ENCODE measurements around the gene PTK7. TPM values are rescaled to one million over a fixed set of nuclear protein-coding genes. Genes with fewer than 3 reads are reported as not detected.

Gene PTK7
- total RNA-seq, 1 experiment from 2014 or later = 106 TPM

DNA sequence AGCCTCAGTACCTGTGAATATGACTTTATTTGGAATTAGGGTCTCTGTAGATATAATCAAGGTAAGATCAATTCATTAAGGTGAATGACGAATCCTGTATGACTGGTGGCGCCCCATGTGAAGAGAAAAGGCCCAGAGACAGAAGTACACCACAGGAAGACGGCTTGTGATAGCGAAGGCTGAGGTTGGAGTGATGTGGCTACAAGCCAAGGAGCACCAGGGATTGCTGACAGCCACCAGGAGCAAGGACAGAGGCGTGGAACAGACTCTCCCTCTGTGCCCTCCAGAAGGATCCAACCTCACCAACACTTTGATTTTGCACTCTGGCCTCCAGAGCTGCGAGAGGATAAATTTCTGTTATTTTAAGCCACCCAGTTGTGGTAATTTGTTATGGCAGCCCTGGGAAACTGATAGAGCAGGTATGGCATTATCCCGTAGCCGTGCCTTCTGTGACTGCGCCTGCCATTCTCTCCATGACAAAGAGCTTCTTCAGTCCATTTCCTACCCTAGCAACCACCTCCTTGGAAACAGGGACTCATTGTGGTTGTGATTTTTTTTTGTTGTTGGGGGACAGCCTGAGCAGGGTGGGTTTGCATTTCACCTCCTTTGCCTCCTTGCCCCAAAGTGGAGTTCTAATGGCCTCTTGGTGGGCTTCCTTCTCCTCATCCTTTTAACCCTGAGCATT, 29.6 kb downstream of the PTK7 start:
- H3K27me3 ChIP-seq (ENCODE audit: insufficient read depth, low read depth) = no peaks in the 10 kb centered on the region
- H3K79me2 ChIP-seq (ENCODE audit: low read depth) = peaks cover 36% of the 10 kb centered on the region
- TF ChIP-seq, protein P1, sequence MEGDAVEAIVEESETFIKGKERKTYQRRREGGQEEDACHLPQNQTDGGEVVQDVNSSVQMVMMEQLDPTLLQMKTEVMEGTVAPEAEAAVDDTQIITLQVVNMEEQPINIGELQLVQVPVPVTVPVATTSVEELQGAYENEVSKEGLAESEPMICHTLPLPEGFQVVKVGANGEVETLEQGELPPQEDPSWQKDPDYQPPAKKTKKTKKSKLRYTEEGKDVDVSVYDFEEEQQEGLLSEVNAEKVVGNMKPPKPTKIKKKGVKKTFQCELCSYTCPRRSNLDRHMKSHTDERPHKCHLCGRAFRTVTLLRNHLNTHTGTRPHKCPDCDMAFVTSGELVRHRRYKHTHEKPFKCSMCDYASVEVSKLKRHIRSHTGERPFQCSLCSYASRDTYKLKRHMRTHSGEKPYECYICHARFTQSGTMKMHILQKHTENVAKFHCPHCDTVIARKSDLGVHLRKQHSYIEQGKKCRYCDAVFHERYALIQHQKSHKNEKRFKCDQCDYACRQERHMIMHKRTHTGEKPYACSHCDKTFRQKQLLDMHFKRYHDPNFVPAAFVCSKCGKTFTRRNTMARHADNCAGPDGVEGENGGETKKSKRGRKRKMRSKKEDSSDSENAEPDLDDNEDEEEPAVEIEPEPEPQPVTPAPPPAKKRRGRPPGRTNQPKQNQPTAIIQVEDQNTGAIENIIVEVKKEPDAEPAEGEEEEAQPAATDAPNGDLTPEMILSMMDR (conservative IDR thresholded peaks at IDR 0.05) = no peak
- no peak for TF ChIP-seq EZH2 (IDR thresholded peaks at IDR 0.05; ENCODE audit: low read depth)
- no peaks in the 10 kb centered on the region for H3K9me3 ChIP-seq (ENCODE audit: insufficient read depth, low read depth)
- no peak overlapping the region for H3K4me2 ChIP-seq
- no peak overlapping the region for H3K27ac ChIP-seq
- BruUV-seq (replicated peaks) = no TSS peak
- peaks cover 14% of the 10 kb centered on the region for H3K4me1 ChIP-seq (replicated peaks; ENCODE audit: insufficient read depth)
- H4K20me1 ChIP-seq (ENCODE audit: insufficient read depth) = no peaks in the 10 kb centered on the region
- intact Hi-C loops (cut with micrococcal nuclease; ENCODE audit: unreplicated experiment) = no loop called here
- no peaks in the 10 kb centered on the region for H3K36me3 ChIP-seq (ENCODE audit: low read depth)
- ChIA-PET POLR2A (ENCODE audit: unreplicated experiment) (no interaction called here), CTCF (interaction anchor here (0.6 kb wide), 1 partner anchor 653 kb away, joined by 8 read pairs; no protein-coding TSS in a partner anchor)
- no peak for DNase-seq
- H3K9me2 ChIP-seq (ENCODE audit: insufficient read depth) = no peaks in the 10 kb centered on the region
- no peak overlapping the region for H3K4me3 ChIP-seq
- H3F3A ChIP-seq (ENCODE audit: insufficient read depth, low read depth) = peaks cover 9% of the 10 kb centered on the region
- no peak overlapping the region for H2AFZ ChIP-seq

- H3K9me3 ChIP-seq (ENCODE audit: insufficient read depth, low read depth) = no peaks in the 10 kb centered on the region
- CTCF ChIA-PET = no interaction called here
Measured at GRCh38 chr6:43107344-43108062, 31.4 kb downstream of the PTK7 start.

More at GRCh38 chr6:43107344-43108062, 31.4 kb downstream of the PTK7 start:
- Histone ChIP-seq H3K27me3 (ENCODE audit: insufficient read depth, low read depth) (no peaks in the 10 kb centered on the region), H2AFZ (no peak overlapping the region), H3K4me3 (no peak overlapping the region), H3K9me2 (ENCODE audit: insufficient read depth) (no peaks in the 10 kb centered on the region), H3K36me3 (ENCODE audit: low read depth) (no peaks in the 10 kb centered on the region), H3K79me2 (ENCODE audit: low read depth) (peaks cover 25% of the 10 kb centered on the region), H4K20me1 (ENCODE audit: insufficient read depth) (no peaks in the 10 kb centered on the region), H3F3A (ENCODE audit: insufficient read depth, low read depth) (peaks cover 9% of the 10 kb centered on the region), H3K4me2 (no peak overlapping the region), H3K4me1 (replicated peaks; ENCODE audit: insufficient read depth) (peaks cover 14% of the 10 kb centered on the region), H3K27ac (no peak overlapping the region)
- TF ChIP-seq, protein P1 (conservative IDR thresholded peaks at IDR 0.05) = no peak
- no peak for TF ChIP-seq EZH2 (IDR thresholded peaks at IDR 0.05; ENCODE audit: low read depth)
- intact Hi-C loops (cut with micrococcal nuclease; ENCODE audit: unreplicated experiment) = no loop called here
- DNase-seq = no peak
- POLR2A ChIA-PET (ENCODE audit: unreplicated experiment) = interaction anchor here (0.6 kb wide), 1 partner anchor 14 kb away, joined by 19 read pairs; no protein-coding TSS in a partner anchor
- BruUV-seq (replicated peaks) = no TSS peak

Measured in PC-9 (cell line).